Measurements from ENCODE around the gene PPP2R3C.
A peak's percentile ranks its signal among the peaks of the same experiment; 100 is the strongest.
"Not testable (repeated sequence)": the region's sequence is repeated elsewhere in the genome, so short reads cannot be mapped to it uniquely, and the experiment has no call there.

Gene PPP2R3C

GRCh38 chr14:35121887-35122695 is at the start of gene PPP2R3C, which contains the start of gene PRORP:
Gene PPP2R3C, minus strand, starts transcription at chr14:35121990. Its CDS starts 31 bp downstream, at chr14:35121959.
Gene PRORP, plus strand, starts transcription at chr14:35122552. Its CDS starts 694 bp downstream, at chr14:35123246.
- DNase-seq: peak; percentile 96

GRCh38 chr14:35167496-35167895 is 45.7 kb upstream of the PPP2R3C start:
- DNase-seq: no peak

- no peak for DNase-seq
Observed at GRCh38 chr14:35164849-35165248, 43.1 kb upstream of the PPP2R3C start.

- no peak for DNase-seq
Observed at GRCh38 chr14:35163384-35163783, 41.6 kb upstream of the PPP2R3C start.

GRCh38 chr14:35161231-35161630 is 39.4 kb upstream of the PPP2R3C start:
- DNase-seq: no peak

- DNase-seq: no peak
Observed at GRCh38 chr14:35159742-35160409, 38.1 kb upstream of the PPP2R3C start.

GRCh38 chr14:35158951-35159653 is 37.3 kb upstream of the PPP2R3C start:
- no peak for DNase-seq

GRCh38 chr14:35158491-35158890 is 36.7 kb upstream of the PPP2R3C start:
- DNase-seq: no peak

- no peak for DNase-seq
Observed at GRCh38 chr14:35155962-35156361, 34.2 kb upstream of the PPP2R3C start.

GRCh38 chr14:35154016-35154415 is 32.2 kb upstream of the PPP2R3C start:
- DNase-seq: no peak

- not testable (repeated sequence) for DNase-seq
Observed at GRCh38 chr14:35152531-35152930, 30.7 kb upstream of the PPP2R3C start.

GRCh38 chr14:35149239-35149638 is 27.4 kb upstream of the PPP2R3C start:
- no peak for DNase-seq

- no peak for DNase-seq
Observed at GRCh38 chr14:35147711-35148110, 25.9 kb upstream of the PPP2R3C start.

GRCh38 chr14:35147186-35147585 is 25.4 kb upstream of the PPP2R3C start:
- no peak for DNase-seq

GRCh38 chr14:35146711-35147149 is 24.9 kb upstream of the PPP2R3C start:
- no peak for DNase-seq

- DNase-seq: no peak
Observed at GRCh38 chr14:35144029-35144428, 22.2 kb upstream of the PPP2R3C start.

- DNase-seq: peak; percentile 17
Observed at GRCh38 chr14:35140718-35141581, 19.2 kb upstream of the PPP2R3C start.

GRCh38 chr14:35138585-35138984 is 16.8 kb upstream of the PPP2R3C start:
- DNase-seq: no peak

- no peak for DNase-seq
Observed at GRCh38 chr14:35134329-35135123, 12.7 kb upstream of the PPP2R3C start.

GRCh38 chr14:35133542-35134328 is 11.9 kb upstream of the PPP2R3C start:
- no peak for DNase-seq

- no peak for DNase-seq
Observed at GRCh38 chr14:35124127-35124526, 2.3 kb upstream of the PPP2R3C start.
